ENCODE measurements around the gene FBLN5. TPM values are rescaled to one million over a fixed set of nuclear protein-coding genes. Genes with fewer than 3 reads are reported as not detected.

The FBLN5 gene
- 4.7 to 6.1 TPM (median 5.2 TPM) in 5 replicates for total RNA-seq (2022; extraction: Qiagen RNA extraction)

DNA sequence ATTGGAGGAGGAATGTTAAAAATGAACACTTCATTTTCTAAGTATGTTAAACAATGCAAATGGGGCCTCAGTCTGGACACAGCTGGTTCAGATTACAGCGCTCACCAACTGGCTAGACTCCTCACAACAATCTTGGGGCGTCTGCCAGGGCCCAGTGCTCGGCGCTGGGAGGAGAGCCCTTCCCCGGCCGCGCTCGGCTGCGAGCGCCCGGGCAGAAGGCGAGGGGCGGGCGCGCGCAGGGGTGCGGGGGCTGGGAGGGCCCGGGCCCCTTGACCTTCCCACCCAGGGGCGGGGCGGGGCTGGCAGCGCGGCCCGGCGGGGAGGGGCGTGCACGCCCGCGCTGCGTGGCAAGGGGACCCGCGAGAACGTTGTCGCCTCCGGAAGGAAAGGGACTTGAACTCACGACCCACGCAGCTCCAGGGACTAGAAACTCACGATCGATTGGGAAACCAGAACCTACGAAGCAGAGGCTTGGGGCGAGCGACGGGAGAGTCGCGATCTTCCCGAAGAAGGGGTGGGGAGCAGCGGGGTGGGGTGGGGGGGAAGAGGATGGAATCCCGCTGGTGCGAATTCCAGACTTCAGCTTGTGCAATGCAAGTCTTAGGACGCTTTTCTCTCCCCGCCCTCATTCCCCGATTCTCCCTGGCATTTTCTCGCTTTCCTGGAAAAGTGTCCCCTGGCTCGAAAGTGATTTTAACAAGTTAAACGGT is at the start of gene FBLN5:
TSS of gene FBLN5 (minus strand) at position 220 of the 710 bp plus-strand sequence. CDS start 465 bp downstream, outside the sequence.

DNA sequence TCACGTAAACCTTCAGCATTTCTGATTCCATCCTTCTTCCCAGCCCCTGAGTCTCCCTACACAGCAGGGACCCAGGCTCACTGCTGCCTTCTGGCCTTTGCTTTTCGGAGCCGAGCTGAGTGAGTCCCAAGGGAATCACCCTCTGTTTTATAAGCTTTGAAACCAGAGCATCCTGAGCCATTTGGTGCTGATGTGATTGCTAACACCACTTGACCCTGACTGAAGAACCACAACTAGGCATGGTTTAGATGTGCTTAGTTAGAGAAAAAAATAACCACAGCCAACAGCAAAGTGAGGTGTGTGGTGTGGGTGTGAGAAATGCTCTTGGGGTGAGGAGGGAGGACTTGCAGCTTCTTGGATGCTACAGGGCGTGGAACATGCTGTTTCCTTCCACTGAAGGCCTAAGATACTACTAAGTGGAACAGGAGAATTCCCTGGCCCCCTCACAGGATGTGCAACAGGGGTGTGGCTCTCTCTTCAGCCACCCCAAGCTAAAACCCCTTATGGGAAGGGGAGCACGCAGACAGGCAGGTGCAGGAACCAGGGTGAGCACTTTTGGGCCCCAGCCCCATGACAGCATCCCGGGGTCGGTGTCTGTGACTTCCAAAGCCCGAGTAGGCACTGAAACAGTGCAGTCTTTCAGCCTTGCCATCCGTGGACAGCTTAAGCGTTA is 80.0 kb downstream of the FBLN5 start, which contains the start of gene TC2N:
TSS of gene TC2N (minus strand) at position 221 of the 673 bp plus-strand sequence. CDS start 53,767 bp downstream, outside the sequence.

Other genes starting within 250 kb of the FBLN5 start
- gene CATSPERB, start 215.6 kb downstream of the FBLN5 start, total RNA-seq (2022; extraction: Qiagen RNA extraction): not detected in 5 replicates
- gene TC2N, start 80.2 kb downstream of the FBLN5 start, total RNA-seq (2022; extraction: Qiagen RNA extraction): 0.74 to 1.0 TPM (median 0.82 TPM) in 5 replicates
- gene TRIP11, start 92.4 kb upstream of the FBLN5 start, total RNA-seq (2022; extraction: Qiagen RNA extraction): 5.3 to 12.4 TPM (median 10.4 TPM) in 5 replicates
- 22.3 to 37.9 TPM (median 23.6 TPM) in 5 replicates for gene ATXN3, start 158.9 kb upstream of the FBLN5 start, total RNA-seq (2022; extraction: Qiagen RNA extraction)
- 279 to 433 TPM (median 294 TPM) in 5 replicates for gene NDUFB1, start 174.0 kb upstream of the FBLN5 start, total RNA-seq (2022; extraction: Qiagen RNA extraction)
- gene CPSF2, start 174.3 kb upstream of the FBLN5 start, total RNA-seq (2022; extraction: Qiagen RNA extraction): 37.0 to 50.0 TPM (median 46.4 TPM) in 5 replicates